ENCODE results near the gene ZNF778. TPM values are rescaled to one million over a fixed set of nuclear protein-coding genes. Genes with fewer than 3 reads are reported as not detected.

The ZNF778 gene
- polyA plus RNA-seq, 4 donors = 4.9 to 6.3 (median 6.2) TPM

Other genes with a start within 250 kb of the ZNF778 start
- gene CBFA2T3, start 240.5 kb upstream of the ZNF778 start, polyA plus RNA-seq (ENCODE audit: insufficient read length in 4 of 4) = 1 to 10 TPM; 2.4 to 3.3 (median 2.8) TPM
- 10 to 100 TPM; 30.4 to 35.7 (median 31.4) TPM for gene ACSF3, start 123.9 kb upstream of the ZNF778 start, polyA plus RNA-seq (ENCODE audit: insufficient read length in 4 of 4)
- 1 to 10 TPM; 1.6 to 3.1 (median 1.8) TPM for gene CDH15, start 46.0 kb upstream of the ZNF778 start, polyA plus RNA-seq (ENCODE audit: insufficient read length in 4 of 4)
- under 1 TPM; 0.17 to 0.57 (median 0.50) TPM for gene SLC22A31, start 17.2 kb upstream of the ZNF778 start, polyA plus RNA-seq (ENCODE audit: insufficient read length in 4 of 4)